HG03045 (cell line): Measurements from ENCODE around the gene MARCKS.
A peak's percentile ranks its signal among the peaks of the same experiment; 100 is the strongest.

Experiments used
- ATAC-seq: cut with Tn5 transposase; IDR thresholded peaks from one replicate; pipeline ENCODE4 v1.9.1; 2021; ENCODE audit warnings: mild to moderate bottlenecking, moderate library complexity; ENCODE audit not compliant: unreplicated experiment

MARCKS gene

DNA sequence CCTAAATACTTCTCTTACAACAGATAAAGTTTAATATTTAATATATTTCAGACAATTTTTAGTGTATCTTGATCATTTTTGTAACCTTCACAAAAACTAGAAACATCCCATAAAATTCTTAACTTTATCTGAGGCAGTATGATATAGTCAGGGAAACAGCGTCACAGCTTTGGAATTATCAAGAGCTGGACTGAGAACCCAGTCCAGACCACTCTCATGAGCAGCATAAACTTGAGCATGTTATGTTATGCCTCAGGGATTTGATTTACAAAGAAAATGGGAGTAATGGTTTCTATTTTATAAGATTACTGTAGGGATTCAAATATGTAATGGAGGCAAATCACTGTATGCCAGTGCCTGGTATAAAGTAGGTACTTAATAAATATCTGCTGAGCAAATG is 8.3 kb upstream of the MARCKS start:
- no peak for ATAC-seq

DNA sequence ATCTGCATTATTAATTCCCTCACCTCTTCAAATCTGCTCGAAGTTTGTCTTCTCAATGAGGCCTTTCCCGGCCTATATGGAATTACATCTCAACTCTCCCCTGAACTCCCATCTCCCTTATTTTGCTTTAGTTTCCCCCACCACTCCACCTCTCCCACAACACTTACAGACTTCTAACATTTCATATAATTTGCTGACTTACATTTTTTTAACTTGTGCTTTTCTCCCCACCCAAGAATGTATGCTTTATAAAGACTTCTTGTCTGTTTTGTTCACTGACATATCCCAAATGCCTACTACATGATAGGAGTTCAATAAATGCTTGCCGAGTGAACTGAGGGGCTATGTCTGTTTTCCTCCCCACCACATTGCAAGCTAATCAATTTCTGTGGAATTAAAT is 3.9 kb upstream of the MARCKS start:
- ATAC-seq = no peak

DNA sequence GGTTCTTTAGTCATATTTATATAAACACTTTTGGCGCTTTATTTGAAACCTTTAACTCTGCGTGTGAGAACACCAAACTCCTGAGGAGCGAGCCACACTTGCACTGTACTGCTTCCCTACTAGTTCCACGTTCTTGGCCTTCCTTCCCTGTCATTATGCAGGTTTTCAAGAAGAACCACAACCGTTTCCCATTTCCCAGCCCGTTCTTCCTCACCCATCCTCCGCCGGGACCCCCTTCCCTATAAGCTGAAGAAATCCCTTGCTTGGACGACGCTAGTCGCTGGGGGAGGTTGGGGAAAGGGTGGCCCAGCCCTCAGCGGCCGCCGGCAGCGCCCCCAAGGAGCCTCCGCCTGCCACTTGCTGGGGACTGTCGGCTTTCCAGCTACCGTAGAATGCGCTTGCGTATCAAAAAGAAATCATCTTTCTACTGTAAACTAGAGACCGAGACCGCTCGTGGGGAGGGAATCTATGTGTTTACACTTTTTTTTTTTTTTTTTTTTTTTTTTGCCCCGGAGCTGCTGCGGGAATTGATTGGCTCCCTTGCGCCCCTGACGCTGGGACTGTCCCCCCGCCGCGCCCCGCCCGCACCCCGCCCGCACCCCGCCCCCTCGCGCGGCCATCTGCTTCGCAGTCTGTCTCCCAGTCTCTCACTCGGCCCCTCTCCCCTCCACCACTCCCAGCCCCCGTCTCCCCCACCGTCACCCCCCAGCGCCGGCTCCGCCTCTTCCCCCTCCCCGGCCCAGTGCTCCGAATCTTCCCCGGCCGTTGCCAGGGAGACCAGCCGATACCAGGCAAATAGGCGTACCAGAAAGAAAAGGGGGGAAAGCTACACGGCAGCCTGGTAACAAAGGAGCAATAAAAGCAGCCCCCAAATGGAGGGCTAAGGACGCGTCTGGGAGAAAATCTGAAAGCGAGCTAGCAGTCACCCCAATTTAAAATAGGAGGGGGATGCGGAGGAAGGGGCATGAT is 2.3 kb upstream of the MARCKS start:
- no peak for ATAC-seq

DNA sequence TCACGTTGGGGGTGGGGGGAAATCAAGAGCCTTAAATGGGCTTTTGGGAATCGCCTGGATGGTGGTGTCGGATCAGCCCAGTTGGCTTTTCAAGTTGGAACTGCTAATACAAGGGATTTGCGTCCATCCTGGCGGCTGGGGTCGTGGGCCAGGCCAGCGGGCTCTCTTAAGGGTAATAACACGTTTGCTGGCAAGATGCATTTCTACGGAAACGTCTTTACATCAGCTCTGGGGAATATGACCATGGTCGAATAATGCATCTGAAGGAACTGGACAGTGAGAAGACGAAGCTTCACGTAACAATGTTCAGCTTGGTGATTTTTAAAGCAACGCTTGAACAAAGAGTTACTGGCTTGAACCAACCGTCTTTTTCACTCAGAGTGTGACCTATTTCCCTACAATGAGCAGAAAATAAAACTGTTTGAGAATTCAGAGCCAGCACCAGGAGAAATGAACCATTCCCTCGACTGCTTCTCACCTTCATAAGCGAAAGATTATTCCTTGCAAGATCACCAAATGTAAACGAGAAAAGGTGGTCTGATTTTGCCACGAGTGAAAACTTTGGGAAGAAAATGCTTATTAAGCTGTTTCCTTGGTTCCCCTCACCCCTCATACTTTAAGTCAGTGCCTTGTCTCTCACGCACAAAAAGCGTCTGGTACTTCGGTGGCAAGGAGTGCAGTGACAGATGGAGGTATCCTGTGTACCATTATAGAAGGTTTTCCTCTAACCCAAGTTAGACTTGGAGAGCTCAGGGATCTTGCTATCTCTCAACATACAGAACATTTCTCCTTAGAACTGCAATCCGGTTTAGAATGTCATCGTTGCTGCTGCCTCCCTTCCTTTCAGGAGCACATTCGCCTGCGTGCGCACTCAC is 1.4 kb upstream of the MARCKS start:
- ATAC-seq = no peak

DNA sequence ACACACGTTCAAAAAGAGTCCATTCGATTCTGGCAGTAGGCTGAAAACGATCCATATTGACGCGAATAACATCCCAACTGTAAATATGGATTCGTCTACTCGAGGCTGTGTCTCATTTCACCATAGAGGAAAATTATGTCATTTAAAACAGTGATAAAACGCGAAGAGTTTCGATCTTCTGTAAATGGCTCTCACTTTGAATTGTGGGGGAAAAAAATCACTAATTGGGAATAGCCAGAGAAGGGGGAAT is 845 bp upstream of the MARCKS start:
- ATAC-seq = no peak

- peak; percentile 0 for ATAC-seq
Observed at GRCh38 chr6:113857556-113858479, 673 bp downstream of the MARCKS start.

- ATAC-seq = peak; percentile 85
Observed at GRCh38 chr6:113858480-113859348, 1.6 kb downstream of the MARCKS start.

DNA sequence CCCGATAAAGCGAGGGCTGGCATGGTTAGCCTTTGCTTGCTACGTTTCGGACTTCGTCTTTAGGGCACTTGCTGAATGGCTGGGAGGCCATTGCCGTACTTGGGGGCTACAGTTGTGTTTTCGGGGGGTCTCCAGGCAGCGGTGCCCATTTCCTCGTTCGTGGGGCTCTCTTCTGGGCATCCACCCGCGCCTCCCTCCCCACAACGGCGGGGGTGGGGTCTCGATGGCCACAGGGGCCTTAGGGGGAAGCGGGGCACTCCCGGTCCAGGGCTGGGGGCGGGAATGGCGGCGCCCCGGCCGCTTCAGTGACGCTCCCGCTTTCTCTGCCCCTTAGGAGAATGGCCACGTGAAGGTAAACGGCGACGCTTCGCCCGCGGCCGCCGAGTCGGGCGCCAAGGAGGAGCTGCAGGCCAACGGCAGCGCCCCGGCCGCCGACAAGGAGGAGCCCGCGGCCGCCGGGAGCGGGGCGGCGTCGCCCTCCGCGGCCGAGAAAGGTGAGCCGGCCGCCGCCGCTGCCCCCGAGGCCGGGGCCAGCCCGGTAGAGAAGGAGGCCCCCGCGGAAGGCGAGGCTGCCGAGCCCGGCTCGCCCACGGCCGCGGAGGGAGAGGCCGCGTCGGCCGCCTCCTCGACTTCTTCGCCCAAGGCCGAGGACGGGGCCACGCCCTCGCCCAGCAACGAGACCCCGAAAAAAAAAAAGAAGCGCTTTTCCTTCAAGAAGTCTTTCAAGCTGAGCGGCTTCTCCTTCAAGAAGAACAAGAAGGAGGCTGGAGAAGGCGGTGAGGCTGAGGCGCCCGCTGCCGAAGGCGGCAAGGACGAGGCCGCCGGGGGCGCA is 2.4 kb downstream of the MARCKS start:
- ATAC-seq = no peak

DNA sequence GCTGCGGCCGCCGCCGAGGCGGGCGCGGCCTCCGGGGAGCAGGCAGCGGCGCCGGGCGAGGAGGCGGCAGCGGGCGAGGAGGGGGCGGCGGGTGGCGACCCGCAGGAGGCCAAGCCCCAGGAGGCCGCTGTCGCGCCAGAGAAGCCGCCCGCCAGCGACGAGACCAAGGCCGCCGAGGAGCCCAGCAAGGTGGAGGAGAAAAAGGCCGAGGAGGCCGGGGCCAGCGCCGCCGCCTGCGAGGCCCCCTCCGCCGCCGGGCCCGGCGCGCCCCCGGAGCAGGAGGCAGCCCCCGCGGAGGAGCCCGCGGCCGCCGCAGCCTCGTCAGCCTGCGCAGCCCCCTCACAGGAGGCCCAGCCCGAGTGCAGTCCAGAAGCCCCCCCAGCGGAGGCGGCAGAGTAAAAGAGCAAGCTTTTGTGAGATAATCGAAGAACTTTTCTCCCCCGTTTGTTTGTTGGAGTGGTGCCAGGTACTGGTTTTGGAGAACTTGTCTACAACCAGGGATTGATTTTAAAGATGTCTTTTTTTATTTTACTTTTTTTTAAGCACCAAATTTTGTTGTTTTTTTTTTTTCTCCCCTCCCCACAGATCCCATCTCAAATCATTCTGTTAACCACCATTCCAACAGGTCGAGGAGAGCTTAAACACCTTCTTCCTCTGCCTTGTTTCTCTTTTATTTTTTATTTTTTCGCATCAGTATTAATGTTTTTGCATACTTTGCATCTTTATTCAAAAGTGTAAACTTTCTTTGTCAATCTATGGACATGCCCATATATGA is 3.2 kb downstream of the MARCKS start:
- no peak for ATAC-seq

- no peak for ATAC-seq
Observed at GRCh38 chr6:113862112-113862511, 5.0 kb downstream of the MARCKS start.

- ATAC-seq = no peak
Observed at GRCh38 chr6:113870917-113871316, 13.8 kb downstream of the MARCKS start.

DNA sequence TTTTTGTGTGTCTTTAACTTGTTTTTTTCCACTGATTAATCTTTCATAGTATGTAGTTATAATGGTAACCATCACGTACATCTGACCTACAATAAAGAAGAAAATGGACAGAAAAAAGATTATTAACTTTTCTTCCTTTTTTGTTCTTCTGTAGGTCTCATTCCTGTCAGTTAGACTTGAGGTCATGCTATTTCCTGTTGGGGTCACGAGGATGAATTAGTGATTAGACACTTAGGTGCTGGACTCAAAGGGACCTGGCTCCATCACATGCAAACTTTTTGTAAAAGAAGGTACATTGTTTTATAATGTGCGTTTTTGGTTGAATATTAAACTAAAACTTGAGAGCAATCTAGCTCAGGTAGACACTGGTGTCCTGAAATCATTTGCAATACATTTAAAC is 14.8 kb downstream of the MARCKS start:
- no peak for ATAC-seq

DNA sequence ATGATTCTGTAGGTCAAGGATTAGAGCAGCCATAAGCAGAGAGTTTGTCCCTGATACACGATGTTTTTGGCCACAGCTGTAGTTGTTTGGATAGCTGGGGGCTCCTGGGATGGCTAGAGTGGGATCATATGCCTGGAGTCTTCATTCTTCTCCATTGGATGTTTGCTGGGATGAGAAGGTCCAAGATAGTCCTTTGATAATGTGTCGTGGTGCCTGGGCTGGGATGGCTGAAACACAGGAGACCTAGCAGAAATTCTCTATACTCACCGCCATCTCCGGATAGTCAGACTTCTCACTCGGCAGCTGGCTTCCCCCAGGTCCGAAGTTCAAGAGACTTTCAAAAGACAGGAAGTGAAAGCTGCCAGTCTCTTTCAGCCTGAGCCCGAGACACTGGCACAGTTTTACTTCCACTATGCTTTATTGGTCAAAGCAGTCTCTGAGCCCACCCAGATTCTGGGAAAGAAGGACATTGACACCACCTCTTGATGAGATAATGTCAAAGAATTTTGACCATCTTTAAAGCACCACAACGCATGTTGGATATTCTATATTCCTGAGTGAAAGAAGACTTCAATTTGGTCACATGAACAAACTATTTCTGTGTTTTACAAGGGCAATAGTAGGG is 16.0 kb downstream of the MARCKS start:
- ATAC-seq = peak; percentile 98

GRCh38 chr6:113875470-113875869 is 18.3 kb downstream of the MARCKS start:
- ATAC-seq = no peak

GRCh38 chr6:113876695-113877094 is 19.6 kb downstream of the MARCKS start:
- ATAC-seq = no peak

DNA sequence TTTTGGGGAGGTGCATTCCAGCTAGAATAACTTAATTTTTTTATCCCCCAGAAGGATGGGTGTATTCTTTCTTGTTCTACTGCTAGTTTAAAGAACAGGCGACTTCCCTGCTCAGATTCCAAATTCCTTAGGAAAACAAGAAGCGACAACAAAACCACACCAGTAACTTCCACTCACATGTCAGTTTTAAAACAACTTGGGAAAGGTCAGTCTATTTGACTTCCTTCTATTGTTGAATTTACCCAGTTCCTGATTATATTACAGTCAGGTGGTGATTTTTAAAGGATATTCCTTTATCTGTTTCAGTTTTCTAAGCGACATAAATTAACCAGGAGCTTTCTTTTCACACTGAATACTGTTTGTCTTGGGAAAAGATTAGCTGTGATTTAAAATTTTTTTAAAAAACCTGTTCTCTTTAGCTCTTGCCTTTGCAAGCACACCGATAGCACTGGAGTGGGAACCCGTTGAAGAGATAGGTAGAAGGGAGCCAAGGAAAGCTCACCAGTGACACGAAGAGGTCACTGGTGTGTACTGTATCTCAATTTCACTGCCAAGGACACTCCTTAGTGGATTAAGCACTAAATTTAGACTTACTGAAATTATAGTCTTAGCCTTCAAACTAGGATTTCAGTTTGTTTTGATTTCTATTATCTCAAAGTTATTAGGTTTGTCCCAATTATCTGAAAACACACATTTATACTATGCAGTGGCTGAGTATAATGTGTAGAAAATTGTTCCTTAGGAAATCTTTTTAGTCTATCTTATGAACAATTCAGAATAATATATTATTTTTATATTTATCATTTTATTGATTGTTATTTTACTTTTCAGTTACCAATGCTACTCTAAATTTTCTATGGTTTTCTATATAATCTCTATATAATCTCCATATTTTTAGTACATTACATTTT is 22.3 kb downstream of the MARCKS start:
- ATAC-seq = peak; percentile 99

DNA sequence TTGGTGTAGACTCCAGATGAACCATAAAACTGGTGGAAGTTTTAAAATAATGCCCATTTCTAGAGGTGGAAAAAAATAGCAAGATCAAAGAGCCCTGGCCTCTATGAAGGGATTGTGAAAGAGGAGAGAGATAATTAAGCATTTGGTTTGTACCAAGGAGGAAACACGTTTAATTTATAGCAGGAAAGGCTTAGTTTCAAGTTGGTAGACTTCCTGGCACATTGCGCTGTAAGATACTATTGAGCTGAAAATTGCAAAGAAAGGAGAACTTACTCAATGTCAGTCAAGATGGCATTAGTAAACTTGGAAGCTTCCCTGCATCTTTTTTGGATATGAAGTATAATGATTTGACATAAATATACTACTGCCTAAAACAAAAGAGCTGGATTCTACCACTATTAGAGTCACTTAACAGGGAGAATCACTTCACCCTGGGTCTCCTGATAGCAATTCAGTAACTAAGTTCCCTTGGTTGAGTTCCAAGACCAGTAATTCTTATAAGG is 24.4 kb downstream of the MARCKS start:
- ATAC-seq = no peak
